Motor neuron (in vitro differentiated cells): Measurements from ENCODE around the gene IFT172. TPM values are rescaled to one million over a fixed set of nuclear protein-coding genes. Genes with fewer than 3 reads are reported as not detected.

Source experiments
- ATAC-seq, 8 experiments: fragments of 200-7000 bp; cut with Tn5 transposase; replicated peaks in 6 of 8; 2 replicates each; pipeline ENCODE4 v1.8.0; 2021; ENCODE audit warnings: mild to moderate bottlenecking in 8 of 8, moderate library complexity in 8 of 8
- H3K27ac ChIP-seq, 2 donors: fragments of 250-450 bp; sonication (Bioruptor Pico); 2 replicates each; pipeline ENCODE4 v1.9.0; 2021; ENCODE audit warnings: antibody characterized with exemption in 2 of 2, mild to moderate bottlenecking in 2 of 2, moderate library complexity in 1 of 2
- H3K4me1 ChIP-seq, 2 donors: fragments of 250-450 bp; sonication (Bioruptor Pico); replicated peaks in 1 of 2; 2 replicates each; pipeline ENCODE4 v1.6.1; 2021; ENCODE audit warnings: antibody characterized with exemption in 2 of 2, mild to moderate bottlenecking in 2 of 2, moderate library complexity in 1 of 2
- H3K4me3 ChIP-seq, 5 donors: fragments of 250-450 bp; sonication (Bioruptor Pico); 2 replicates each; pipeline ENCODE4 v1.9.0; 2021; ENCODE audit warnings: antibody characterized with exemption in 5 of 5, mild to moderate bottlenecking in 5 of 5, moderate library complexity in 4 of 5
- WGBS, 10 experiments: fragments of 450-650 bp; shearing (Covaris generic); methylation state at CpG; one replicate each; pipeline ENCODE4 v1.0.0; 2022; 5-methylcytosine and 5-hydroxymethylcytosine counted together
- in situ Hi-C, 9 experiments: fragments of 400-800 bp; cut with MboI; loops; one replicate each; pipeline ENCODE4 v1.15.0; 2021; ENCODE audit warnings: low sequenced_read_pairs in 9 of 9, low pct_unique_long_range_greater_than_20kb in 2 of 9; ENCODE audit not compliant: unreplicated experiment in 9 of 9
- total RNA-seq, 8 experiments: library from RNA; unstranded; fragments of 300-600 nt; gene quantifications; 2 replicates each; pipeline versions ENCODE4 v1.2.3 to v1.2.4, GENCODE V29; 2022

Gene IFT172
- total RNA-seq, 8 experiments from 2014 or later = 16.8 to 44.0 (median 24.7) TPM

- 80 to 100% (median 92%) methylated on average over 1 to 4 of the region's 5 CpGs; no CpG with 5 or more reads in 7 of the 10 experiments for WGBS, 10 experiments
- no peak for ATAC-seq
- Histone ChIP-seq H3K4me1 (no peaks in the 10 kb centered on the region), H3K4me3 (no peak overlapping the region), H3K27ac (no peak overlapping the region)
- in situ Hi-C loops = no loop called here
Observed at GRCh38 chr2:27471961-27472360, 17.6 kb downstream of the IFT172 start.

GRCh38 chr2:27464443-27464842 is 25.1 kb downstream of the IFT172 start:
- H3K27ac ChIP-seq = no peak overlapping the region
- H3K4me3 ChIP-seq = no peak overlapping the region
- WGBS, 10 experiments = 88 to 100% (median 100%) methylated on average over 2 to 7 of the region's 7 CpGs; no CpG with 5 or more reads in 1 of the 10 experiments
- ATAC-seq = no peak
- in situ Hi-C loops = no loop called here
- no peaks in the 10 kb centered on the region for H3K4me1 ChIP-seq

- H3K4me3 ChIP-seq = no peak overlapping the region
- in situ Hi-C loops = no loop called here
- ATAC-seq = no peak
- H3K4me1 ChIP-seq = no peaks in the 10 kb centered on the region
- no peak overlapping the region for H3K27ac ChIP-seq
- 89 to 100% (median 98%) methylated on average over 1 to 5 of the region's 8 CpGs; no CpG with 5 or more reads in 4 of the 10 experiments for WGBS, 10 experiments
Observed at GRCh38 chr2:27461118-27461517, 28.4 kb downstream of the IFT172 start.

DNA sequence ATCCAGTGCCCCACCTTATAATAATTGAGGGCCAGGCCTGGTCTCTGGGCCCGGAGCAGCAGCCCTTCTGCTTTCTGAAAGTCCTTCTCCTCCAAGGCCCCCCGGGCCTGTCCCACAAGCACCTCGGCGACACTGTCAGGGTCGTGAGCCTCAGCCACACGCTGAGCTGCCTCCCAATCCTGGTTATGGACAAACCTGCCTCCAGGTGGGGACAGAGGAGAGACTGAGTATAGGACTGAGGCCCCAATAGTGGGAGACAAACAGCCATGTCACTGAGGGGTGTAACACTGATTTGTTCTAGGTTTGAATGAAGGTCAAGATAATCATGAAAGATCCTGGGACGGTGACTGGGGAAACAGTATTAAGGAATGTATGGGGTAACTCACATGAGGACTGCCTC is 35.6 kb downstream of the IFT172 start:
- H3K27ac ChIP-seq = no peak overlapping the region
- in situ Hi-C loops = no loop called here
- no peak for ATAC-seq
- H3K4me3 ChIP-seq = no peak overlapping the region
- no peaks in the 10 kb centered on the region for H3K4me1 ChIP-seq
- WGBS, 10 experiments = 79 to 100% (median 92%) methylated on average over 1 to 5 of the region's 7 CpGs; no CpG with 5 or more reads in 5 of the 10 experiments

DNA sequence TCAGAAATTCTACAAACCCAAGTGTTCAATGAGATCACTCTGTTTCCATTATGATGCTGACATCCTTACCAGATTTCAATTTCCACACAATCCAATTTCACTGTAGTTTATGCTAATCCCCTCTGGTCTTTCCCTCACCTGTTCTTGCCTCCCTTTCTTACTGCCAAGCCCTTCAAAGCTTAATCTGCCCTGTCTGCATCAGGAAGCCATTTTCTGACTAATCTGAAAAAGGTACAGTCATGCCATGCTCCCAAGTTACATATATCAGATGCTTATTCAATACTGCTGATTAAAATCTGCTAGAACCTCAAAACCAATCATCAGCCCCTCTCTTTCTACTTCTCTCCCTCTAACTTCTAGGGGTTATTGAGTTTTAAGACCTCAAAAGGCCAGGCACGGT is 38.4 kb downstream of the IFT172 start:
- Histone ChIP-seq H3K4me3 (no peak overlapping the region), H3K4me1 (no peaks in the 10 kb centered on the region), H3K27ac (no peak overlapping the region)
- no peak for ATAC-seq
- 40 to 75% methylated on average over 1 of the region's 1 CpG; no CpG with 5 or more reads in 8 of the 10 experiments for WGBS, 10 experiments
- in situ Hi-C loops = no loop called here

DNA sequence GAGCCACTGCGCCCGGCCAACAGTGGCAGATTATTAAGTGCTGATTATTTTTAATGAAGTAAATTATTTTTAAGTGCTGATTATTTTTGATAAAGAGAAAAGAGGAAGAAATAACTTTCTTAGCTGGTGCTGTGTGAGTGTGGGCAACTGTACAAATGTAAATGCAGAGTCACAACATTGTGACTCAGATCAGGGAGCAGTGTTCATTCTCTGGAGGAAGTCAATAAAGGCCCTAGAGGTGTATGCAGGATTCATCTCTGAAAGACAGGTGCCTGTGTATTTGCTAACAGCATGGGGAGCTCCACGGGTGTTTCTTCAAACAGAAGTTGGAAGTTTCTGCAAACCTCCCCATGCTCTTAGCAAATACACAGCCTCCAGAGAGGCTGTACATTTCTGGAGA is 41.2 kb downstream of the IFT172 start:
- Histone ChIP-seq H3K27ac (no peak overlapping the region), H3K4me1 (no peaks in the 10 kb centered on the region), H3K4me3 (no peak overlapping the region)
- 29 to 100% (median 68%) methylated on average over 1 to 3 of the region's 3 CpGs; no CpG with 5 or more reads in 2 of the 10 experiments for WGBS, 10 experiments
- in situ Hi-C loops = no loop called here
- ATAC-seq = no peak

- Histone ChIP-seq H3K4me1 (no peaks in the 10 kb centered on the region), H3K27ac (no peak overlapping the region), H3K4me3 (no peak overlapping the region)
- 65 to 100% (median 93%) methylated on average over 2 to 3 of the region's 3 CpGs; no CpG with 5 or more reads in 1 of the 10 experiments for WGBS, 10 experiments
- in situ Hi-C loops = no loop called here
- ATAC-seq = no peak
Observed at GRCh38 chr2:27446057-27446456, 43.5 kb downstream of the IFT172 start.

DNA sequence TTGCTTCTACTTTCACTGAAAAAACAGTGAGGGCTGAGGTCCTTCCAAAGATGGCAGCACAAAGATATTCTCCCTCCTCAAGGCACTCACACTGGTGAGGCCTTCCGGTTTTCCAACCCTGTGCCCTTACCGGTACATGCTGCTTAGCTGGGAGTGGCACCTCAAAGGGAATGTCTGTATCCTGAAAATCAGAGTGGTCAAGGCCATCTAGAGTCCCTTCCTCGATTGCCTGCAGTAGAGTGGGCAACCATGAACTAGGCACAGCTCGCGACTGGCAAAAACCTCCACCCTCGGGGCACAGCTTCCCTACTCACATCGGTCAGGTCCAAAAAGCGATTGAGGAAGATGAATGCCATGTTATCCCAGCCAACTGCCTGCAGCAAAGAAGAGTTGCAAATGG is 43.9 kb downstream of the IFT172 start:
- ATAC-seq = no peak
- in situ Hi-C loops = no loop called here
- Histone ChIP-seq H3K4me1 (no peaks in the 10 kb centered on the region), H3K4me3 (no peak overlapping the region), H3K27ac (no peak overlapping the region)
- 60 to 100% (median 98%) methylated on average over 1 to 8 of the region's 8 CpGs; no CpG with 5 or more reads in 2 of the 10 experiments for WGBS, 10 experiments

DNA sequence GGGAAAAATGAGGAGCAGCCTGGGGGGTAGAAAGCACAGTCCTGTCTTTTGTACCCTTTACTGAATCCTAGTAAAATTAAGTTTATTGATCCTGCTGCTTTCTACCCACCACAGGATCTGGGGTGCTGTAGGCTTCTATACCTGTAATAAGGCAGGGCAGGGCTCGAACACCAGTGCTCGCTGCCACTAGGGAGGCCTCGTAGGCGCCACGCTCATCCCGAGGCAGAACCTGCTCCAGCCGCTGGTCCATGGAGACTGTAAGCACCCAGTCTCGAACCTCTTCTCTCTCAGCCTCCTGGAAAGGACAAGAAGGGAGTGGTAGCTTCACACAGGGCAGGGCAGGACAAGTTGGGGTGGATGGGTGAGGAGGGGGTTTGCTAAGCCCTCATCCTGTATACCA is 44.4 kb downstream of the IFT172 start:
- ATAC-seq = no peak
- in situ Hi-C loops = no loop called here

GRCh38 chr2:27442920-27443282 is 46.6 kb downstream of the IFT172 start:
- no peaks in the 10 kb centered on the region for H3K4me1 ChIP-seq
- H3K4me3 ChIP-seq = no peak overlapping the region
- in situ Hi-C loops = no loop called here
- ATAC-seq = peak; percentile 15 to 43 (median 32)
- WGBS, 10 experiments = 20 to 95% (median 87%) methylated on average over 1 to 4 of the region's 6 CpGs; no CpG with 5 or more reads in 4 of the 10 experiments
- no peak overlapping the region for H3K27ac ChIP-seq

More for the DNA sequence above, 44.4 kb downstream of the IFT172 start:
- Histone ChIP-seq H3K4me1 (no peaks in the 10 kb centered on the region), H3K27ac (no peak overlapping the region), H3K4me3 (no peak overlapping the region)
- WGBS, 10 experiments = 60 to 100% (median 83%) methylated on average over 1 to 3 of the region's 8 CpGs; no CpG with 5 or more reads in 4 of the 10 experiments

GRCh38 chr2:27441958-27442919 is 47.3 kb downstream of the IFT172 start, which contains the start of gene KRTCAP3:
TSS of gene KRTCAP3 (plus strand) at chr2:27442381. CDS start at chr2:27442413, 32 bp downstream.
- no peak within 1 kb of the TSS for H3K4me3 ChIP-seq
- in situ Hi-C loops = no loop called here
- H3K4me1 ChIP-seq = no peaks in the 10 kb centered on the region
- peak in 6 of 8 experiments; percentile 19 to 68 (median 56) for ATAC-seq
- WGBS, 10 experiments = 60 to 100% methylated on average over 1 to 2 of the region's 80 CpGs; no CpG with 5 or more reads in 8 of the 10 experiments
- no peak within 1 kb of the TSS for H3K27ac ChIP-seq

GRCh38 chr2:27441226-27441926 is 48.2 kb downstream of the IFT172 start:
- peak in 4 of 8 experiments; percentile 4 to 18 (median 10) for ATAC-seq
- in situ Hi-C loops = no loop called here
- no peak overlapping the region for H3K4me3 ChIP-seq
- no peaks in the 10 kb centered on the region for H3K4me1 ChIP-seq
- no peak overlapping the region for H3K27ac ChIP-seq
- 58 to 100% (median 80%) methylated on average over 1 to 4 of the region's 10 CpGs; no CpG with 5 or more reads in 5 of the 10 experiments for WGBS, 10 experiments

DNA sequence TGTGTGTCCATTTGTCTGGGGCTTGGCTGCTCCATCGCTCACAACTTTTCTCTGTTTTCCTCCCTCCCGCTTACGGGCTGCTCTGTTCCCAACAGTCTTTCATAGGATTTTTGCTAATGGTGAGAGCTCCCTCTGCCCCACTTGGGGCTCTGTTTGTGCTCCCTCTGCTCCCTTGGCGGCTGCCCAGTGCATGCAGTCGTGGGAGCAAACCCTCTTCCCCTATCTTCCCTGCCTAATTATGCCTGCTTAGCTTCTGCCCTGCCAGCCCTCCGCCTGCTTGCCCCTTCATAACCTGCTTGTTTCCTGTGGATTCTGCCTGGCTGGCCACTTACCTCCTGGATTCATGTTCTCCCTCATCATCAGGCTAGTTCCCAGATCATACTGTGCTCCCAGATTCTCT is 53.9 kb downstream of the IFT172 start:
- 79 to 100% (median 91%) methylated on average over 2 to 5 of the region's 6 CpGs; no CpG with 5 or more reads in 3 of the 10 experiments for WGBS, 10 experiments
- no peak overlapping the region for H3K4me3 ChIP-seq
- peaks cover 0 to 2% of the 10 kb centered on the region in 2 donors for H3K4me1 ChIP-seq
- no peak for ATAC-seq
- in situ Hi-C loops = no loop called here
- no peak overlapping the region for H3K27ac ChIP-seq
